HG02571 (cell line): ENCODE results near the gene CLTC.

Experiments
- ATAC-seq: cut with Tn5 transposase; IDR thresholded peaks from one replicate; pipeline ENCODE4 v1.9.1; 2021; ENCODE audit warnings: mild to moderate bottlenecking, moderate library complexity; ENCODE audit not compliant: unreplicated experiment

The CLTC gene

GRCh38 chr17:59678918-59679317, 59.2 kb downstream of the CLTC start:
- ATAC-seq: no peak

GRCh38 chr17:59680314-59680713, 60.6 kb downstream of the CLTC start:
- ATAC-seq: no peak

DNA sequence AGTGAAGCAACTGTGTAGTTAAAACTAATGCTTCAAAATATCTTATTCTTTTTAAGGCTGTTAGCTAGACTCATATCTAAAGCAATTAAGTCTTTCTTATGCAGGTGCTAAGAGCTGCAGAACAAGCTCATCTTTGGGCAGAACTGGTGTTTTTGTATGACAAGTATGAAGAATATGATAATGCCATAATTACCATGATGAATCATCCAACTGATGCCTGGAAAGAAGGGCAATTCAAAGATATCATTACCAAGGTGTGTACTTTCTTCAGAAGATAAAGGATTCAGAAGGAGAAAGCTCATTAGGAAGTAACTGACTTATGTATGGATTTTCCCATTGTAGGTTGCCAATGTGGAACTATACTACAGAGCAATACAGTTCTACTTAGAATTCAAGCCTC, 63.6 kb downstream of the CLTC start:
- ATAC-seq: no peak

- no peak for ATAC-seq
Observed at GRCh38 chr17:59684967-59685366, 65.3 kb downstream of the CLTC start.

GRCh38 chr17:59688008-59688407, 68.3 kb downstream of the CLTC start:
- ATAC-seq: no peak

DNA sequence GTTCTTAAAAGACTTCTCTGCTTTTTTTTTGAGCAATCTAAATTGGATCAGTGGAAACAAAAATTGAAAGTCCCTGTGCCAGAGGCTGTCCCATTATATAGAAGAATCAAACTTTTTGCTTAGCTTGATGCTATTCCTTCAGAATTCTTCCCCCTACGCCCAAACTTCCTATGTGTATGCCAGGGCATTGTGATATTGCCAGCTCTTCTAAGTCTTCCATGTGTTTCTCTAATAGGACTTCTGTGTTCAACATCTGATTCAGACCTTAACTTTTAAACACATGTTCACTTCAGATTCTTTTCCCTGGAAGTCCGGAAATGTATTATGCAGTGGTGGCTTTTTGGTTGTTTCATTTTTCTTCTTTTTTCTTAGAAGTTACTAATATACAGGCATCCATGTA, 68.8 kb downstream of the CLTC start:
- ATAC-seq: no peak

GRCh38 chr17:59693582-59693981, 73.9 kb downstream of the CLTC start:
- ATAC-seq: no peak

- no peak for ATAC-seq
Observed at GRCh38 chr17:59694344-59694743, 74.6 kb downstream of the CLTC start.

DNA sequence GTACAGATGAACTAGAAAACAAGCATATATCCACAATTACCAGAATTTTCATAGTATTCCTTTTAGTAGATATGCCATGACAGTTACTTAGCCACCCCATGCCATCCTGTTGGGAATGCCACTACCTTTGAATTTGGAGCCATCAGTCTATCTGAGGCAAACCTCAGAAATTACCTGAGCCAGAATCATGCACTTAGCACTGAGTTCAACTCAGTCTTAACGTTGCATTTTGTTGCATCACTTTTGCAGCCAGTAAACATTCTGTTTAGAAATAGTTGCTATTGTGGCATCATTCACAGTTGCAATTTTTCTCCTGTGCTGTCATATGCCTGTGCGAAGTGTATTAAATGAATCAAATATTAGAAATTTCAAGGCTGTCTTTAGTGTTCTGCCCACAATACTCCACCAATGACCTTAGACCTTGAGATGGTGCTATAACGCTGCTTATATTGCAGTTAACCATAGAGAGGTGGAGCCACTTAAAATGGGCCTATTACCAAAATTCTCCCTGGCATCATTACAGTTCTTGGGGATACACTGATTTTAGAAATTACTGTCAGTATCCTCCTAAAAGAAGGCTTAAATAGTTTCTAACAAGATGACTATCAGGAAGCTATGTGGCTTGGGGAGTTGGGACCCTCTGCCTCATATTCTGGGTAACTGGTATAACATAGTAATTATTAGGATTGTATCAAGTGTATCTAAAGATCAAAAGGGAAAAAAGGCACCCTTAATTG, 76.4 kb downstream of the CLTC start:
- no peak for ATAC-seq

DNA sequence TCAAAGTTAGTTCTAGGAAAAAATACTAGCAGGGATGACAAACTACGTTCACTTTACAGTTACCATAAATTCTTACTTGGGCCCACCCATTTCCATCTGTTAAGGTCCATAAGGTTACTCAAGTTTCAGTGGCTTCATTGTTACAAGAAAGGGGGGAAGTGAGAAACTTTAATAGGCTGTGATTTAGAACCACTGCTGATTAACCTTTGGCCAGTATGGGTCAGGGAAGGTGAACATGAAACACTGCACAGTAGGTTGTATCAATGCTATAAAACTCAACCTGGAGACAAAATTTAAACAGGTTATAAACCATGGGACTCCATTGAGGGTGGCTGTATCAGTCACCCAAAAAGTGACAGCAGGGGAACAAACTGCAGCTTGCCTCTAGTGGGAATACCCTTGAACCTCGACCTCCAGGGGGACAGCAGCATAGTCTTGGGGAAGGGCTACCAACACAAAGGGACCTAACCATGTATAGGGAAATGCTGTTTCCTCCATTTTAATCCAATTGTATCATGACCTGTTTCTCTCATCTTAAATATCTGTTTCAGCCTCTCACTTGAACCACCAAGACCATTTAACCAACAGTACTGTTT, 77.1 kb downstream of the CLTC start:
- ATAC-seq: no peak

DNA sequence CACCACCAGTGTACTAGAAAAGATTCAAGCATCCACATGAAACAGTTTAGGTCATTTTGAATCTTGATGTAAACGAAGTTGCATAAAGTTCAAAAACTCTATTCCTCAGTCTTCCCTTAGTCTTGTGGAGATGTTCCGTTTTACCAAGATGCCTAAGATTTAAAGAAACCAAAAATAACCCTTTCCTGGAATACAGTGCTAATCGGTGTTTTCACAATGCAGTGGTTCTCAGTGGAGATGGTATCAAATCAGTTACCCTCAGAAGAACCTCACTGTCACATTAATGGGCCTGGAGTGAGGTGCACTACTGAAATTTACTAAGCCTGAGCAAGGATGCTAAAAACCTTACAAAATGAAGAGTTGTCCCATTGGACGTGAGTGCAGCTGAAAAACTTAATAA, 78.4 kb downstream of the CLTC start:
- no peak for ATAC-seq

GRCh38 chr17:59699218-59699617, 79.5 kb downstream of the CLTC start:
- ATAC-seq: no peak

GRCh38 chr17:59699786-59700185, 80.1 kb downstream of the CLTC start:
- no peak for ATAC-seq

GRCh38 chr17:59702304-59702703, 82.6 kb downstream of the CLTC start:
- no peak for ATAC-seq

DNA sequence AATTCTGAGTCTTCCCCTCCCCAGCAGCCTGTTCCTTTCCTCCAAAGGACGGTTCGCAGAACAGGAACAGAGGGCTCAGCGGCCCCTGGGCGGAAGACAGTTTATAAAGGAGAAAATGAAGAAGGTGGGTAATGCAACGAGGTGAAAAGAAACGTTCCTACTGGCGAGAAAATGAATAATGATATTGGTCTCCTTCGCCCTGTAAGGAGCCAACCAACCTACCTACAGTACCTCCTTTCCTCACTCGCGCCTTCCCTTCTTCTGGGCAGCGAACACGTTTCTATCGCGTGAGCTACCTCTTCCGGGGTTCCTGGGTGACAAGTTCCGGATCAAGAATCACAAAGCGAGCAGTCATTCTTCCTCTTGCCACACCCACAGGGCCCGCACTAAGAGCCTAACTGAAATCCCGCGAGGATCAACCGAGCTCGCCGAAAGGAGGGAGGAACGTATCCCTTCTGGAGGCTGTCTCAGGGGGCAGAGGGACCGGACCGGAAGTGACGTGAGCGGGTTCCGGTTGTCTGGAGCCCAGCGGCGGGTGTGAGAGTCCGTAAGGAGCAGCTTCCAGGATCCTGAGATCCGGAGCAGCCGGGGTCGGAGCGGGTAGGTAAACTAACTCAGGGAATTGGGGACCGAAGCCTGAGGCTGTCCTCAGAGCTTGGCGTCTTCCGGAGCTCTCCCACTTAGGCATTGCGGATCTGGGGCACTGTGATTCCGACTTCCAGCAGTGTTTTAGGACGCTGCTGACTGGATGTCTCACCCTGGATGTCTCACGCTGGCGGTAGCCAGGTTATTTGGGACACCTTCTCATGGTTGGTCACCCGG, 87.7 kb downstream of the CLTC start, which contains the start of the genes PTRH2 and VMP1:
TSS of gene PTRH2 (minus strand) at position 282 of the 822 bp plus-strand sequence. CDS start 9,452 bp downstream, outside the sequence.
TSS of gene VMP1 (plus strand) at position 506 of the 822 bp plus-strand sequence. CDS start 23,793 bp downstream, outside the sequence.
- ATAC-seq: peak; percentile 92

GRCh38 chr17:59707971-59708430, 88.3 kb downstream of the CLTC start:
- no peak for ATAC-seq

DNA sequence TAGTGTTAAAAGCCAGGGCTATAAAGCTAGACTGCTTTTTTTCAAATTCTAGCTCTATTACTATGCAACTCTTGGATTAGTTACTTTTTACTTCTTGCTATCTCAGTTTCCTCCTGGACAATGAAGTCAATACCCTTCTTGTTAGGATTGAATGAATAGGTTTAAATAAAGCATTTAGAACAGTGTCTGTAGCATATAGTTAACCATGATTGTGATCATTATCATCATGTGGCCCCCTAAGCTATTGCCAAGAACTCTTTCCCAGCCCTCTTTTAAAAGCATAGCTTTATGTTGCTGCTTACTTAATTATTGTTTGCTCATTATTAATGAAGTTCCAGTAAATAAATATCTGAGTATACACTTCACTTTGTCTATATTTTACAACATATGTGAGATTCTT, 92.2 kb downstream of the CLTC start:
- ATAC-seq: no peak

- ATAC-seq: no peak
Observed at GRCh38 chr17:59712862-59713261, 93.2 kb downstream of the CLTC start.

DNA sequence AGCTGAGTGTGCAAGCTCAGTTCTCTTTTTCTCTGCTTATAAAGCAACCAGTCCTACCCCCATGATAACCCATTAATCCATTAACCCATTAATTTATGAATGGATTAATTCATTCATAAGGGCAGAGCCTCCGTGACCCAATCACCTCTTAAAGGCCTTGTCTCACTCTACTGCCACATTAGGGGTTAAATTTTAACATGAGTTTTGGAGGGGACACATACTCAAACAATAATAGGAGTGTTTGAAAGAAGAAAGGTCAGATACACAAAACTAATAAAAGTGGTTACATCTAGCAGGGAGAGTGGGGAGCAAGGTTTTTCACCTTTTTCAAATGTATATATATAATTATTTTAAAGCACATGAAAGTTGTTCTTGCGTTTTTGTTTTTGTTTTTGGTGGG, 94.6 kb downstream of the CLTC start:
- no peak for ATAC-seq

GRCh38 chr17:59716427-59716826, 96.7 kb downstream of the CLTC start:
- ATAC-seq: no peak

DNA sequence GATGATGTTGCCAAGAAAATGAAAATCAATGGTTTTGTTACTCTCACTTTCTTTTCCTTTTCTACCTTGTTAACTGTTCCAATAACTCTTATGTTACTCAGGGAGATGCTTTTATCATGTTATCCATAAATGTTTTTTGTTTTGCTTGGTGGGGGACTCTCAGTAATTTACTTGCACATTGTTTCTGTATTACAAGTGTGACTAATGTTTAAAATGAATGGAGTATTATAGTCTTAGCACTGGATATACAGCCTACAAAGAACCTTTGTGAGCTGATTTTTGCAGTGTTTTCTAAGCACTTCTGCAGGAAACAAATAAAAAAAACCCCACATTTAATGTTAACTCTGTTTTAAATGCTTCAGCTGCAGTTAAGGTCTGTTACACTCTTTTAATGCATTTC, 99.8 kb downstream of the CLTC start:
- no peak for ATAC-seq

- no peak for ATAC-seq
Observed at GRCh38 chr17:59722623-59723022, 102.9 kb downstream of the CLTC start.
